Endothelial cell of umbilical vein (primary cell): ENCODE results near the gene HES2. TPM values are rescaled to one million over a fixed set of nuclear protein-coding genes. Genes with fewer than 3 reads are reported as not detected.

ENCODE experiments used
- BruUV-seq: library from RNA; stranded (reverse); fragments of 400-500 nt; replicated peaks from 2 replicates; lab custom pipeline; 2021; lab: Mats Ljungman, UMichigan
- CTCF ChIA-PET: fragments of 300-600, 350-600 bp; sonication (Branson Sonifier 250); formaldehyde crosslinking; loops from one replicate; lab custom pipeline; 2021; ENCODE audit warnings: antibody characterized with exemption, inconsistent platforms; lab: Charles Lee
- POLR2A ChIA-PET: fragments of 300-600, 350-600 bp; sonication (Branson Sonifier 250); formaldehyde crosslinking; loops from one replicate; lab custom pipeline; 2021; ENCODE audit warnings: antibody characterized with exemption, inconsistent platforms; lab: Charles Lee
- DNase-seq: peaks from one replicate; pipeline ENCODE4 v3.0.0-alpha.2; 2011; ENCODE audit warnings: low read depth, low spot score
- FAIRE-seq: peaks from 2 replicates; lab custom pipeline; 2011; peaks lifted over from hg19 to GRCh38; lab: Jason Lieb, UNC
- H2AFZ ChIP-seq: 2 replicates; pipeline ENCODE4 v1.6.0; 2012; ENCODE audit warnings: low read depth, low read length, control low read depth, inconsistent platforms
- H3K27ac ChIP-seq: 2 replicates; pipeline ENCODE4 v1.5.1; 2011; ENCODE audit warnings: low read depth, mild to moderate bottlenecking, control low read depth, low read length, moderate library complexity; ENCODE audit not compliant: insufficient read depth
- H3K27me3 ChIP-seq, 2 experiments: 2 replicates each; pipeline versions ENCODE4 v1.6.0 to v1.6.1; 2011; ENCODE audit warnings: low read length in 2 of 2, mixed read lengths in 1 of 2; ENCODE audit not compliant: control insufficient read depth in 2 of 2, insufficient read depth in 2 of 2
- H3K36me3 ChIP-seq, 2 experiments: 2 replicates in 1 of 2; 3 replicates in 1 of 2; pipeline ENCODE4 v1.5.1; 2011; ENCODE audit warnings: low read length in 2 of 2, mild to moderate bottlenecking in 1 of 2, moderate library complexity in 1 of 2; ENCODE audit not compliant: control insufficient read depth in 2 of 2, insufficient read depth in 2 of 2; ENCODE audit errors: extremely low read depth in 1 of 2
- H3K4me1 ChIP-seq: 3 replicates; pipeline ENCODE4 v1.5.1; 2011; ENCODE audit warnings: mild to moderate bottlenecking, low read length; ENCODE audit not compliant: control insufficient read depth, insufficient read depth; ENCODE audit errors: extremely low read depth
- H3K4me2 ChIP-seq: 2 replicates; pipeline ENCODE4 v1.6.1; 2011; ENCODE audit warnings: low read length, control low read depth, mixed read lengths; ENCODE audit not compliant: insufficient read depth
- H3K4me3 ChIP-seq, 3 experiments: fragments of 200-600 bp in 1 of 3; sonication (generic), shearing (Covaris generic) in 1 of 3; replicated peaks in 1 of 3; 2 replicates each; pipeline ENCODE4 v1.5.1; 2011 to 2016; ENCODE audit warnings: control low read depth in 3 of 3, low read length in 3 of 3, mild to moderate bottlenecking in 2 of 3, inconsistent platforms in 1 of 3, low read depth in 1 of 3, moderate library complexity in 1 of 3; ENCODE audit not compliant: insufficient read depth in 1 of 3
- H3K79me2 ChIP-seq: 2 replicates; pipeline ENCODE4 v1.6.0; 2012; ENCODE audit warnings: low read length, inconsistent platforms; ENCODE audit not compliant: control insufficient read depth, insufficient read depth
- H3K9ac ChIP-seq: replicated peaks from 2 replicates; pipeline ENCODE3; 2011; ENCODE audit warnings: low read length, control low read depth; ENCODE audit not compliant: insufficient read depth; ENCODE audit errors: extremely low read depth
- H3K9me1 ChIP-seq: replicated peaks from 3 replicates; pipeline ENCODE4 v1.6.0; 2011; ENCODE audit warnings: mild to moderate bottlenecking, low read length; ENCODE audit not compliant: control insufficient read depth, insufficient read depth; ENCODE audit errors: extremely low read depth
- H3K9me3 ChIP-seq: replicated peaks from 2 replicates; pipeline ENCODE4 v1.5.1; 2012; ENCODE audit warnings: low read length, inconsistent platforms; ENCODE audit not compliant: control insufficient read depth, insufficient read depth
- H4K20me1 ChIP-seq: replicated peaks from 2 replicates; pipeline ENCODE3; 2011; ENCODE audit warnings: mild to moderate bottlenecking, low read length; ENCODE audit not compliant: control insufficient read depth, insufficient read depth; ENCODE audit errors: extremely low read depth
- CTCF ChIP-seq, 2 donors: IDR thresholded peaks; 1 replicate in 1 of 2; 2 replicates in 1 of 2; pipeline ENCODE4 v1.5.1; 2011; ENCODE audit warnings: low read length in 2 of 2, mild to moderate bottlenecking in 2 of 2, moderate library complexity in 2 of 2, control low read depth in 1 of 2, inconsistent platforms in 1 of 2, low read depth in 1 of 2; ENCODE audit not compliant: insufficient read depth in 1 of 2; ENCODE audit errors: extremely low read depth in 1 of 2
- EZH2 ChIP-seq: IDR thresholded peaks from 2 replicates; pipeline ENCODE4 v1.6.1; 2012; ENCODE audit warnings: borderline replicate concordance, low read depth, mild to moderate bottlenecking, moderate library complexity, low read length, inconsistent platforms; ENCODE audit not compliant: severe bottlenecking
- FOS ChIP-seq: IDR thresholded peaks from 2 replicates; pipeline ENCODE4 v1.6.1; 2011; ENCODE audit warnings: mild to moderate bottlenecking, low read length, moderate library complexity, borderline replicate concordance; ENCODE audit not compliant: insufficient read depth
- GATA2 ChIP-seq: IDR thresholded peaks from 2 replicates; pipeline ENCODE4 v1.7.0; 2011; ENCODE audit warnings: low read depth, mild to moderate bottlenecking, moderate library complexity, mixed read lengths, low read length; ENCODE audit not compliant: insufficient read length, insufficient read depth
- JUN ChIP-seq: IDR thresholded peaks from 2 replicates; pipeline ENCODE4 v1.6.1; 2011; ENCODE audit warnings: borderline replicate concordance, low read depth; ENCODE audit not compliant: insufficient read length, insufficient read depth
- MAX ChIP-seq: IDR thresholded peaks from 2 replicates; pipeline ENCODE4 v1.6.1; 2011; ENCODE audit not compliant: insufficient read depth, insufficient read length
- MYC ChIP-seq: IDR thresholded peaks from one replicate; pipeline ENCODE4 v1.6.1; 2011; ENCODE audit warnings: mild to moderate bottlenecking, low read depth, low read length
- POLR2A ChIP-seq: IDR thresholded peaks from 2 replicates; pipeline ENCODE4 v1.6.1; 2012; ENCODE audit warnings: low read depth, mild to moderate bottlenecking, control low read depth, low read length
- POLR2AphosphoS5 ChIP-seq: IDR thresholded peaks from 2 replicates; pipeline ENCODE4 v1.6.1; 2012; ENCODE audit warnings: low read depth, mild to moderate bottlenecking, control low read depth, low read length, moderate library complexity; ENCODE audit not compliant: insufficient read depth
- dilution Hi-C: fragments of 300-500 bp; cut with MboI; formaldehyde crosslinking; loops from one replicate; pipeline ENCODE4 v1.15.0; 2019; ENCODE audit warnings: low sequenced_read_pairs; ENCODE audit not compliant: extremely low pct_ligation_motif_present
- intact Hi-C: fragments of 100-400 bp; cut with micrococcal nuclease; formaldehyde crosslinking; loops from one replicate; pipeline ENCODE4 v1.10.0; 2022
- polyA plus RNA-seq, 4 experiments: library from polyadenylated mRNA; depleted of rRNA in 3 of 4; stranded (reverse) in 3 of 4; unstranded in 1 of 4; fragments of >200 nt; gene quantifications; 2 replicates each; pipeline versions ENCODE4 v1.2.1 to v1.2.3, GENCODE V29; 2011 to 2012; ENCODE audit warnings: missing spikeins in 1 of 4
- total RNA-seq: library from RNA; stranded (reverse); gene quantifications from 2 replicates; pipeline ENCODE4 v1.2.3, GENCODE V29; 2021

HES2 gene
- total and polyA plus RNA-seq, 2 donors (not counting 3 experiments of a cell fraction or from before 2014, with no cell fraction given): 3.6 to 9.4 TPM

DNA sequence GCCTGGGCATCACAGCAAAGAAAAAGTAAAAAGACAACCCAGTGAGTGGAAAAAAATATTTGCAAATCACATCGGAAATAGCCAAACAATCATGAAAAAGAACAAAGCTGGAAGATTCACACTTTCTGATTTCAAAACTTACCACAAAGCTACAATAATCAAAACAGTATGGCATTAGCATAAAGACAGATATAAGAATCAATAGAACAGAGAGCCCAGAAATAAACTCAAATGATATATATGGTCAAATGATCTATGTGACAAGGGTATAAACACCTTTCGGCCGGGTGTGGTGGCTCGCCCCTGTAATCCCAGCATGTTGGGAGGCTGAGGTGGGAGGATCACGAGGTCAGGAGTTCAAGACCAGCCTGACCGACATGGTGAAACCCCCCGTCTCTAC lies 39.7 kb downstream of the HES2 start:
- FAIRE-seq: no peak
- H3K4me3 ChIP-seq: no peak overlapping the region
- no peak for DNase-seq
- POLR2A ChIA-PET: no interaction called here
- TF ChIP-seq EZH2 (no peak), POLR2AphosphoS5 (no peak), MAX (no peak), POLR2A (no peak), MYC (no peak), JUN (no peak), GATA2 (no peak), FOS (no peak), CTCF (IDR thresholded peaks at IDR 0.05; ENCODE audit: extremely low read depth in 1 of 2, insufficient read depth in 1 of 2, low read depth in 1 of 2, low read length in 2 of 2) (no peak)
- no peaks in the 10 kb centered on the region for H3K36me3 ChIP-seq
- dilution Hi-C loops (no loop called here), intact Hi-C loops (no loop called here)
- BruUV-seq: no TSS peak
- H3K9me3 ChIP-seq: no peaks in the 10 kb centered on the region
- H3K79me2 ChIP-seq: peaks cover 18% of the 10 kb centered on the region
- H3K9me1 ChIP-seq: no peaks in the 10 kb centered on the region
- H3K9ac ChIP-seq: no peak overlapping the region
- no peak overlapping the region for H2AFZ ChIP-seq
- CTCF ChIA-PET: interaction anchor here (2.2 kb wide), 1 partner anchor 14 kb away, joined by 5 read pairs; the partner anchor contains the start of gene ACOT7
- H4K20me1 ChIP-seq: no peaks in the 10 kb centered on the region
- H3K27me3 ChIP-seq: no peaks in the 10 kb centered on the region
- no peak overlapping the region for H3K4me2 ChIP-seq
- no peaks in the 10 kb centered on the region for H3K4me1 ChIP-seq
- H3K27ac ChIP-seq: no peak overlapping the region
